Mesenchymal stem cell (in vitro differentiated cells and primary cell): Measurements from ENCODE around the gene FCHSD2.

Source experiments
- DNase-seq: peaks from one replicate; pipeline ENCODE4 v3.0.0-alpha.2; 2013
- H2AFZ ChIP-seq: one replicate; pipeline ENCODE4 v1.6.1; 2013; ENCODE audit warnings: low read depth, mild to moderate bottlenecking, control low read depth, inconsistent platforms, low read length, moderate library complexity
- H2AK5ac ChIP-seq: 2 replicates; pipeline ENCODE4 v1.6.1; 2013; ENCODE audit warnings: low read length, moderate library complexity, mild to moderate bottlenecking, inconsistent platforms; ENCODE audit not compliant: severe bottlenecking
- H2BK120ac ChIP-seq: one replicate; pipeline ENCODE4 v1.6.1; 2013; ENCODE audit warnings: low read depth, mild to moderate bottlenecking, inconsistent platforms, low read length, moderate library complexity
- H2BK12ac ChIP-seq, 2 experiments: one replicate each; pipeline ENCODE4 v1.6.1; 2013; ENCODE audit warnings: inconsistent platforms in 2 of 2, low read length in 2 of 2, mild to moderate bottlenecking in 2 of 2, moderate library complexity in 2 of 2, control low read depth in 1 of 2
- H2BK15ac ChIP-seq: one replicate; pipeline ENCODE4 v1.6.1; 2013; ENCODE audit warnings: mild to moderate bottlenecking, low read depth, inconsistent platforms; ENCODE audit not compliant: poor library complexity, severe bottlenecking
- H2BK5ac ChIP-seq: 2 replicates; pipeline ENCODE4 v1.6.1; 2013; ENCODE audit warnings: low read depth, mild to moderate bottlenecking, low read length, control low read depth, inconsistent platforms; ENCODE audit not compliant: poor library complexity, severe bottlenecking
- H3K14ac ChIP-seq, 2 experiments: one replicate each; pipeline ENCODE4 v1.6.1; 2013; ENCODE audit warnings: inconsistent platforms in 2 of 2, low read length in 2 of 2, control low read depth in 1 of 2, mild to moderate bottlenecking in 1 of 2, moderate library complexity in 1 of 2
- H3K18ac ChIP-seq, 2 experiments: one replicate each; pipeline ENCODE4 v1.6.1; 2013; ENCODE audit warnings: inconsistent platforms in 2 of 2, low read length in 2 of 2, control low read depth in 1 of 2, low read depth in 1 of 2, mild to moderate bottlenecking in 1 of 2
- H3K23ac ChIP-seq, 2 experiments: one replicate each; pipeline ENCODE4 v1.6.1; 2013; ENCODE audit warnings: inconsistent platforms in 2 of 2, low read length in 2 of 2, mild to moderate bottlenecking in 2 of 2, moderate library complexity in 2 of 2, control low read depth in 1 of 2
- H3K27ac ChIP-seq: 2 replicates; pipeline ENCODE4 v1.5.1; 2013; ENCODE audit warnings: mild to moderate bottlenecking, moderate library complexity, low read length, control low read depth, inconsistent platforms; ENCODE audit not compliant: poor library complexity, severe bottlenecking
- H3K27me3 ChIP-seq, 2 experiments: 2 replicates each; pipeline versions ENCODE4 v1.6.1 to v1.7.0; 2013; ENCODE audit warnings: low read length in 2 of 2, mild to moderate bottlenecking in 2 of 2, moderate library complexity in 2 of 2, control low read depth in 1 of 2, inconsistent platforms in 1 of 2; ENCODE audit not compliant: control insufficient read depth in 1 of 2, insufficient read depth in 1 of 2
- H3K36me3 ChIP-seq, 2 experiments: 2 replicates each; pipeline versions ENCODE4 v1.6.1 to v1.7.0; 2013; ENCODE audit warnings: low read length in 2 of 2, control low read depth in 1 of 2, inconsistent platforms in 1 of 2, low read depth in 1 of 2, mild to moderate bottlenecking in 1 of 2; ENCODE audit not compliant: insufficient read depth in 2 of 2, control insufficient read depth in 1 of 2
- H3K4ac ChIP-seq, 2 experiments: one replicate each; pipeline ENCODE4 v1.6.1; 2013; ENCODE audit warnings: inconsistent platforms in 2 of 2, low read length in 2 of 2, mild to moderate bottlenecking in 2 of 2, moderate library complexity in 2 of 2, control low read depth in 1 of 2, low read depth in 1 of 2
- H3K4me1 ChIP-seq: 2 replicates; pipeline ENCODE4 v1.6.1; 2013; ENCODE audit warnings: low read depth, low read length, control low read depth; ENCODE audit not compliant: control insufficient read depth, insufficient read depth
- H3K4me2 ChIP-seq: 2 replicates; pipeline ENCODE4 v1.6.1; 2013; ENCODE audit warnings: low read length, mild to moderate bottlenecking, inconsistent platforms; ENCODE audit not compliant: poor library complexity, severe bottlenecking
- H3K4me3 ChIP-seq, 2 experiments: 2 replicates each; pipeline versions ENCODE4 v1.5.1 to v1.7.0; 2013; ENCODE audit warnings: low read length in 2 of 2, mild to moderate bottlenecking in 2 of 2, control low read depth in 1 of 2, low read depth in 1 of 2; ENCODE audit not compliant: insufficient read depth in 1 of 2
- H3K79me1 ChIP-seq: replicated peaks from 2 replicates; pipeline ENCODE4 v1.6.1; 2013; ENCODE audit warnings: mild to moderate bottlenecking, control low read depth, low read length, inconsistent platforms; ENCODE audit not compliant: poor library complexity, severe bottlenecking
- H3K9ac ChIP-seq: 2 replicates; pipeline ENCODE4 v1.7.0; 2013; ENCODE audit warnings: mild to moderate bottlenecking, low read length, moderate library complexity
- H3K9me3 ChIP-seq: 2 replicates; pipeline ENCODE4 v1.7.0; 2013; ENCODE audit warnings: mild to moderate bottlenecking, low read length; ENCODE audit not compliant: control insufficient read depth
- H4K8ac ChIP-seq: one replicate; pipeline ENCODE4 v1.6.1; 2013; ENCODE audit warnings: inconsistent platforms, mild to moderate bottlenecking, low read length, moderate library complexity
- H4K91ac ChIP-seq: one replicate; pipeline ENCODE4 v1.6.1; 2013; ENCODE audit warnings: mild to moderate bottlenecking, low read length, inconsistent platforms
- WGBS: methylation state at CpG from one replicate; pipeline ENCODE4 v1.1.7; 2013; ENCODE audit warnings: mixed read lengths; 5-methylcytosine and 5-hydroxymethylcytosine counted together

FCHSD2 gene

DNA sequence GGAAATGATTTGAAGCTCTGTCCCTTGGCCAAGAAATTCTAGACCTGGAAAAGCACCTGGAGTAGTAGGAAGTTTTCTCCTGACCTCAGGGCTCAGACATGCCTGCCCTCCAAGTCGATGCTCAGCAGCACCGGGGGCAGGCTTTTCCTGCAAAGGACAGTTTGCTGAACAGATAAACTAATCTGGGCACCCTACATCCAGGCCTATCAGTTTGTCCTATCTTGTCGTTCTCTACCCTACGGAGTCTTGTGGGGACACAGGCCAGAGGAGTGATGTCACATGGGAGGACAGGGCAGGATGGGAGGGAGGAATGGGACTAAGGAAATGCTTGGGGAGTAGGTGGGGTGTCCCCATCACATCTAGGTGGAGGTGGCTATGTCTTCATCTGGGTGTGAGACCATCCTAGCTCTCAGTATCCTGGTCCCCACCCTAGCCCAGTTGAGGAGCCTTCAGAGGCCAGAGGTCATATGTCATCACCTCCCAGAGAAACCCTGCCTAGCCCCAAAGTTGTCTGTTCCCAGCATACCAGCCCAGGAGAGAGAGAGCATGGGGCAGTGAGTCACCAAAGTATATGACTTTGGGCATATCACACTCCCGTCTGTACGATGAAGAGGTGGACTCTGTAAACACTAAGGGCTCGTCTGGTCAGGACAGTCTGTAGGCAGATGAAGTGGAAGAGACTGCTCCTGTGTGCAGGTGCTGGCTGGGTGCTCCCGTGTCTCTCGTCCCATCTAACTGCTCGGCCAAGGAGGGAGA lies 18.1 kb upstream of the FCHSD2 start:
- H3K36me3 ChIP-seq: no peaks in the 10 kb centered on the region
- no peak overlapping the region for H2BK5ac ChIP-seq
- no peak overlapping the region for H3K4me3 ChIP-seq
- H3K4ac ChIP-seq: no peak overlapping the region
- H3K18ac ChIP-seq: no peak overlapping the region
- 86% methylated on average over 10 of the region's 10 CpGs for WGBS
- H2AFZ ChIP-seq: no peak overlapping the region
- H2BK12ac ChIP-seq: no peak overlapping the region
- H3K27me3 ChIP-seq: no peaks in the 10 kb centered on the region
- H2BK120ac ChIP-seq: no peak overlapping the region
- DNase-seq: no peak
- peaks cover 12% of the 10 kb centered on the region for H3K4me1 ChIP-seq
- no peak overlapping the region for H3K27ac ChIP-seq
- H3K79me1 ChIP-seq: no peaks in the 10 kb centered on the region
- H3K9me3 ChIP-seq: no peaks in the 10 kb centered on the region
- no peak overlapping the region for H4K91ac ChIP-seq
- H2AK5ac ChIP-seq: no peak overlapping the region
- H3K23ac ChIP-seq: no peak overlapping the region
- no peak overlapping the region for H3K9ac ChIP-seq
- no peak overlapping the region for H4K8ac ChIP-seq
- H3K14ac ChIP-seq: no peak overlapping the region
- no peak overlapping the region for H3K4me2 ChIP-seq
- H2BK15ac ChIP-seq: no peak overlapping the region

DNA sequence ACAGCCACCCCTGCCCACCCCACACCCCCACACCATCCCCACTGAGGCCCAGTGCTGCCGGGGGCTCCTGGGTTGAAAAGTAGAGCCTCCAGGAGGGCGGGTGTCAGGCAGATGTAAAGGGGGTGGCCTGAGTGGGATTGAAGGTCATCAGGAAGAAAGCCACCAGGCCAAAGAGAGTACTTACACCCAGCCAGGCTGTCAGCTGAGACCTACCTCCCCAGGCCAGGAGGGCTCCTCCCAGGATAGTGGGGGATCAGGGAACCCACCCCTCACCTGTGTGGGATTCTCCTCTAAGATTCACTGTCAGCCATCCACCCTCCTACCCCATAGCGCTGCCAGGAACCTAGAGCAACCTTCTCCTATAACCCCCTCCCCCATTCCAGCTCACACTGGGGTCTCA lies 17.2 kb upstream of the FCHSD2 start:
- Histone ChIP-seq H3K14ac (no peak overlapping the region), H3K27ac (no peak overlapping the region), H3K23ac (no peak overlapping the region), H3K4me1 (peaks cover 12% of the 10 kb centered on the region), H3K27me3 (no peaks in the 10 kb centered on the region), H2BK12ac (no peak overlapping the region), H2AFZ (no peak overlapping the region), H3K4me2 (no peak overlapping the region), H3K9ac (no peak overlapping the region), H2BK15ac (no peak overlapping the region), H3K36me3 (no peaks in the 10 kb centered on the region), H4K91ac (no peak overlapping the region), H2AK5ac (no peak overlapping the region), H3K18ac (no peak overlapping the region), H2BK120ac (no peak overlapping the region), H3K4me3 (no peak overlapping the region), H2BK5ac (no peak overlapping the region), H4K8ac (no peak overlapping the region), H3K9me3 (no peaks in the 10 kb centered on the region), H3K79me1 (no peaks in the 10 kb centered on the region), H3K4ac (no peak overlapping the region)
- DNase-seq: no peak
- 98% methylated on average over 1 of the region's 3 CpGs for WGBS

GRCh38 chr11:73158356-73159051 lies 16.4 kb upstream of the FCHSD2 start:
- Histone ChIP-seq H2BK12ac (no peak overlapping the region), H4K91ac (peak overlapping the region; percentile 27), H2BK15ac (no peak overlapping the region), H3K4me3 (no peak overlapping the region), H3K14ac (no peak overlapping the region), H2AFZ (no peak overlapping the region), H3K4me1 (peaks cover 12% of the 10 kb centered on the region), H3K27ac (no peak overlapping the region), H3K36me3 (no peaks in the 10 kb centered on the region), H2AK5ac (no peak overlapping the region), H2BK120ac (no peak overlapping the region), H3K18ac (no peak overlapping the region), H3K79me1 (no peaks in the 10 kb centered on the region), H3K4ac (no peak overlapping the region), H3K9me3 (no peaks in the 10 kb centered on the region), H4K8ac (no peak overlapping the region), H3K23ac (no peak overlapping the region), H2BK5ac (no peak overlapping the region), H3K4me2 (no peak overlapping the region), H3K9ac (no peak overlapping the region), H3K27me3 (no peaks in the 10 kb centered on the region)
- DNase-seq: no peak
- 94% methylated on average over 8 of the region's 8 CpGs for WGBS

- Histone ChIP-seq H3K27me3 (no peaks in the 10 kb centered on the region), H3K9ac (no peak overlapping the region), H3K23ac (no peak overlapping the region), H2BK120ac (no peak overlapping the region), H3K36me3 (no peaks in the 10 kb centered on the region), H3K4me1 (peaks cover 15% of the 10 kb centered on the region), H3K79me1 (no peaks in the 10 kb centered on the region), H2BK5ac (no peak overlapping the region), H4K8ac (no peak overlapping the region), H2AK5ac (peak overlapping the region; percentile 41), H2AFZ (no peak overlapping the region), H2BK12ac (no peak overlapping the region), H3K4me2 (no peak overlapping the region), H3K27ac (no peak overlapping the region), H3K18ac (peak overlapping the region in 1 of 2 experiments; percentile 42), H3K9me3 (no peaks in the 10 kb centered on the region), H3K14ac (no peak overlapping the region), H3K4me3 (no peak overlapping the region), H2BK15ac (no peak overlapping the region), H4K91ac (no peak overlapping the region), H3K4ac (no peak overlapping the region)
- DNase-seq: peak; percentile 46
- 60% methylated on average over 9 of the region's 9 CpGs for WGBS
Observed at GRCh38 chr11:73157101-73158010, 15.2 kb upstream of the FCHSD2 start.
